ENCODE data around the gene CEACAM8. TPM values are rescaled to one million over a fixed set of nuclear protein-coding genes. Genes with fewer than 3 reads are reported as not detected.
"Not testable (repeated sequence)": the region's sequence is repeated elsewhere in the genome, so short reads cannot be mapped to it uniquely, and the experiment has no call there.

The CEACAM8 gene
- total RNA-seq, 1 experiment from 2014 or later: not detected

GRCh38 chr19:42538841-42539709, 55.6 kb downstream of the CEACAM8 start:
- Histone ChIP-seq H3K27ac (ENCODE audit: low read length) (no peak overlapping the region), H3F3A (ENCODE audit: low read length, unreplicated experiment) (no peaks in the 10 kb centered on the region), H3K9me3 (ENCODE audit: low read length) (no peaks in the 10 kb centered on the region), H3K9ac (ENCODE audit: low read length) (no peak overlapping the region), H3K4me3 (ENCODE audit: low read length) (no peak overlapping the region), H3K4me2 (ENCODE audit: low read length) (no peak overlapping the region), H2AFZ (ENCODE audit: low read length) (no peak overlapping the region), H3K27me3 (ENCODE audit: low read length) (no peaks in the 10 kb centered on the region), H3K79me2 (ENCODE audit: low read length) (no peaks in the 10 kb centered on the region), H3K36me3 (ENCODE audit: low read depth, low read length) (no peaks in the 10 kb centered on the region), H3K9me2 (replicated peaks; ENCODE audit: low read length) (no peaks in the 10 kb centered on the region), H4K20me1 (ENCODE audit: low read length) (no peaks in the 10 kb centered on the region), H3K4me1 (ENCODE audit: insufficient read depth, low read length) (peaks cover 7% of the 10 kb centered on the region; the same call in 1 of the 2 replicates)
- ChIA-PET POLR2A (ENCODE audit: unreplicated experiment) (no interaction called here), CTCF (no interaction called here)
- intact Hi-C loops (cut with micrococcal nuclease): no loop called here
- BruUV-seq (replicated peaks): no TSS peak
- ATAC-seq (no peak), DNase-seq (no peak)
- TF ChIP-seq EZH2phosphoT487 (IDR thresholded peaks at IDR 0.05; ENCODE audit: borderline replicate concordance, low read length) (no peak), EZH2 (IDR thresholded peaks at IDR 0.05; ENCODE audit: low read length, unreplicated experiment) (no peak)
- TF ChIP-seq, protein P1, sequence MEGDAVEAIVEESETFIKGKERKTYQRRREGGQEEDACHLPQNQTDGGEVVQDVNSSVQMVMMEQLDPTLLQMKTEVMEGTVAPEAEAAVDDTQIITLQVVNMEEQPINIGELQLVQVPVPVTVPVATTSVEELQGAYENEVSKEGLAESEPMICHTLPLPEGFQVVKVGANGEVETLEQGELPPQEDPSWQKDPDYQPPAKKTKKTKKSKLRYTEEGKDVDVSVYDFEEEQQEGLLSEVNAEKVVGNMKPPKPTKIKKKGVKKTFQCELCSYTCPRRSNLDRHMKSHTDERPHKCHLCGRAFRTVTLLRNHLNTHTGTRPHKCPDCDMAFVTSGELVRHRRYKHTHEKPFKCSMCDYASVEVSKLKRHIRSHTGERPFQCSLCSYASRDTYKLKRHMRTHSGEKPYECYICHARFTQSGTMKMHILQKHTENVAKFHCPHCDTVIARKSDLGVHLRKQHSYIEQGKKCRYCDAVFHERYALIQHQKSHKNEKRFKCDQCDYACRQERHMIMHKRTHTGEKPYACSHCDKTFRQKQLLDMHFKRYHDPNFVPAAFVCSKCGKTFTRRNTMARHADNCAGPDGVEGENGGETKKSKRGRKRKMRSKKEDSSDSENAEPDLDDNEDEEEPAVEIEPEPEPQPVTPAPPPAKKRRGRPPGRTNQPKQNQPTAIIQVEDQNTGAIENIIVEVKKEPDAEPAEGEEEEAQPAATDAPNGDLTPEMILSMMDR (conservative IDR thresholded peaks at IDR 0.05; ENCODE audit: low read depth, low read length): no peak

- ATAC-seq; H3K79me2 ChIP-seq (ENCODE audit: low read length); H3F3A ChIP-seq (ENCODE audit: low read length, unreplicated experiment); H2AFZ ChIP-seq (ENCODE audit: low read length); H4K20me1 ChIP-seq (ENCODE audit: low read length); H3K27me3 ChIP-seq (ENCODE audit: low read length); H3K9me3 ChIP-seq (ENCODE audit: low read length); H3K36me3 ChIP-seq (ENCODE audit: low read depth, low read length); H3K4me2 ChIP-seq (ENCODE audit: low read length); CTCF ChIA-PET; H3K27ac ChIP-seq (ENCODE audit: low read length); DNase-seq; intact Hi-C loops (cut with micrococcal nuclease); H3K4me1 ChIP-seq (ENCODE audit: insufficient read depth, low read length); BruUV-seq (replicated peaks); H3K9me2 ChIP-seq (replicated peaks; ENCODE audit: low read length); POLR2A ChIA-PET (ENCODE audit: unreplicated experiment); H3K4me3 ChIP-seq (ENCODE audit: low read length); H3K9ac ChIP-seq (ENCODE audit: low read length): not testable (repeated sequence)
Measured at GRCh38 chr19:42535276-42535675, 59.4 kb downstream of the CEACAM8 start.

DNA sequence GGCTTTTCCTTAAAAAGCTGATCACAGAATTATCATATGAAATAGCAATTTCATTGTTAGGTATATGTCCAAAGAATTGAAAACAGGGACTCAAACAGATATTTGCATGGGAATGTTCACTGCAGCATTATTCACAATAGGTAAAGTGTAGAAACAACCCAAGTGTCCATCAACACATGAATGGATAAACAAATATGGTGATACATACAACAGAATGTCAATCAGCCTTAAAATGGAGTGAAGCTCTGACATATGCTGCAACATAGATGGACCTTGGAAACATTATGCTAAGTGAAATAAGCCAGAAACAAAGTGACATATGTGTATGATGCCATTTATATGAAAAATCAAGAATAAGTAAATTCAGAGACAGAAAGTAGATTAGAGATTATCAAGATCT, 60.3 kb downstream of the CEACAM8 start:
- no peak overlapping the region for H3K27ac ChIP-seq (ENCODE audit: low read length)
- H2AFZ ChIP-seq (ENCODE audit: low read length): no peak overlapping the region
- H3K36me3 ChIP-seq (ENCODE audit: low read depth, low read length): no peaks in the 10 kb centered on the region
- H3K9me3 ChIP-seq (ENCODE audit: low read length): no peaks in the 10 kb centered on the region
- H3K79me2 ChIP-seq (ENCODE audit: low read length): no peaks in the 10 kb centered on the region
- no peaks in the 10 kb centered on the region for H4K20me1 ChIP-seq (ENCODE audit: low read length)
- CTCF ChIA-PET: no interaction called here
- no peak overlapping the region for H3K9ac ChIP-seq (ENCODE audit: low read length)
- no peak overlapping the region for H3K4me3 ChIP-seq (ENCODE audit: low read length)
- H3K4me2 ChIP-seq (ENCODE audit: low read length): no peak overlapping the region
- POLR2A ChIA-PET (ENCODE audit: unreplicated experiment): no interaction called here
- DNase-seq (no peak), ATAC-seq (no peak)
- no peaks in the 10 kb centered on the region for H3K9me2 ChIP-seq (replicated peaks; ENCODE audit: low read length)
- no peaks in the 10 kb centered on the region for H3F3A ChIP-seq (ENCODE audit: low read length, unreplicated experiment)
- peaks cover 6% of the 10 kb centered on the region for H3K4me1 ChIP-seq (ENCODE audit: insufficient read depth, low read length)
- TF ChIP-seq EZH2phosphoT487 (IDR thresholded peaks at IDR 0.05; ENCODE audit: borderline replicate concordance, low read length) (no peak), EZH2 (IDR thresholded peaks at IDR 0.05; ENCODE audit: low read length, unreplicated experiment) (no peak)
- TF ChIP-seq, protein P1 (conservative IDR thresholded peaks at IDR 0.05; ENCODE audit: low read depth, low read length): no peak
- no TSS peak for BruUV-seq (replicated peaks)
- no peaks in the 10 kb centered on the region for H3K27me3 ChIP-seq (ENCODE audit: low read length)
- intact Hi-C loops (cut with micrococcal nuclease): no loop called here

Data from PC-3 (cell line).